Skeletal muscle cell (primary cell): ENCODE results near the gene TRPV3.
"Not testable (repeated sequence)": the region's sequence is repeated elsewhere in the genome, so short reads cannot be mapped to it uniquely, and the experiment has no call there.

Experiments
- DNase-seq: peaks from one replicate; pipeline ENCODE4 v3.0.0-alpha.2; 2010; ENCODE audit warnings: low read depth
- H3K4me3 ChIP-seq: 2 replicates; pipeline ENCODE4 v1.5.1; 2011; ENCODE audit warnings: low read depth, mild to moderate bottlenecking, control low read depth, low read length, moderate library complexity

TRPV3 gene

GRCh38 chr17:3529817-3530741, 27.5 kb downstream of the TRPV3 start:
- no peak for DNase-seq
- no peak overlapping the region for H3K4me3 ChIP-seq

GRCh38 chr17:3528880-3529511, 28.6 kb downstream of the TRPV3 start:
- H3K4me3 ChIP-seq, result no peak overlapping the region
- DNase-seq, result no peak

GRCh38 chr17:3528403-3528851, 29.2 kb downstream of the TRPV3 start:
- DNase-seq, result no peak
- no peak overlapping the region for H3K4me3 ChIP-seq

DNA sequence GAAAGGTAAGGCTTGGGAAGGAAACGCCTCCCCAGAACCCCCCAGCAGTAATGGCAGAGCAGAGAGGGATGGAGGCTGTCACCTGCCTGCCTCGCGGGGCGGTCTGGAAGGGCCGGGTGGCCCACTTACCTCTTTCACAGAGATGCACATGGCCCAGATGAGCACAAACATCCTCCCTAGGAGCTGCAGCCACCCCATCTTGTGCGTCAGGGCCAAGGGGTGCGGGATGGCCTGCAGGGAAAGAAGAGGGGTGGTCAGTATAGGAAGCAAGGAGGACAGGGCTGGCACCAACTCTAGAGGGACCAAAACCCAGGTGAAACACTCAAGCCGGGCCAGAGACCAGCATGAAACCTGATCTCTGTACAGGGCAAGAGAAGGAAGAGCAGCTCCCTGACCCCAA, 29.7 kb downstream of the TRPV3 start:
- H3K4me3 ChIP-seq, result no peak overlapping the region
- no peak for DNase-seq

DNA sequence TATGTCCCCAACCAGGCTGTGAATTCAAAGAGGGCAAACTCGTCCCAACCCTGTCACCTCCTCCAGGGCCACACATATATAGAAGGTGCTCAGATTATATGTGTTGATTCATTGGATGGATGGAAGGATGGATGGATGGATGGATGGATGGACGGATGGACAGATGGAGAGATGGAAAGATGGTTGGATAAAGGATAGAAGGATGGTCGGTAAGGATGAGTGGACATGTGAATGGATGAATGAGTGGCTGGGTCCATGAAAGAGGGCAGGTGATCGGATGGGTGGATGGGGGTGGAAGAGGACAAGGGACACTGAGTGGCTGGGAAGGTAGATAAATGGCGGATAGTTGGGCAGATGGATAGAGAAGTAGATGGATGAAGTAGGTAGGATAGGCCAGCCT, 30.1 kb downstream of the TRPV3 start:
- DNase-seq, result no peak
- H3K4me3 ChIP-seq, result no peak overlapping the region

DNA sequence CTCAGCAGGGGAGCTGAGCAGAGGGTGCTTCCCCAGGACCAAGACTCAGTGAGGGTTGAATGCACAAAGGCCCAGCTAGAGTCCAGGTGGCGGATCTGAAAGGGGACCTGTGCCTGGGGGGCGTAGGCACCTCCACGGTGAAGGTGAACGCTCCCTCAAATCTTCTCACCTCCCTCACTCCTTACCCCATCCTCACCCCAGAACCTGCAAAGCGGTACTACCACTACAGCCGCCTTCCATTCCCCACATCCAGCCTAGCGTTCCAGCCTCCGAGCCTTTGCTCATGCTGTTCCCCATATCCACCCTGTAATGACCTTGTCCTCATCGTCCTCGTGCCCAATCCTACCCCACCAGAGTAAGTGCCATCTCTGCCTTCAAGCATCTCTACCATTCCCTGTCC, 30.6 kb downstream of the TRPV3 start:
- DNase-seq, result no peak
- H3K4me3 ChIP-seq, result no peak overlapping the region

- no peak for DNase-seq
- H3K4me3 ChIP-seq, result no peak overlapping the region
These were observed 31.1 kb downstream of the TRPV3 start for GRCh38 chr17:3526491-3526890.

DNA sequence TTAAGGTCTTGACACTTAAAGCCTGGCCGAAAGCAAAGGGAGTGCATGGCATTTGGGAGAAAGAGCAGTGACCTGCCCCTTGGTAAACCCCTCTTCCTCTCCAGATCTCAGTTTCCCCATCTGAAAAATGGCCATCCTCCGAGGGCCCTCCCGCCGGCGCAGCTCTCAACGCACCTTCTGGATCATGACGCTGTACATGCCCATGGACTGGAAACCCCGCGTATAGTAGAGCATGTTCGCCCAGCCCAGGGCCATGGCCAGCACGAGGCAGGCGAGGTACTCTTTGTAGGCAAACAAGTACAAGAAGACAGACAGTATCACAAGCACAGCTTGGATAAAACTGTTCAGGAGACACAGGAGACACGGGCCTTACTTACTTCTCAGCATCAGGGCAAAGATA, 33.6 kb downstream of the TRPV3 start:
- no peak for DNase-seq

DNA sequence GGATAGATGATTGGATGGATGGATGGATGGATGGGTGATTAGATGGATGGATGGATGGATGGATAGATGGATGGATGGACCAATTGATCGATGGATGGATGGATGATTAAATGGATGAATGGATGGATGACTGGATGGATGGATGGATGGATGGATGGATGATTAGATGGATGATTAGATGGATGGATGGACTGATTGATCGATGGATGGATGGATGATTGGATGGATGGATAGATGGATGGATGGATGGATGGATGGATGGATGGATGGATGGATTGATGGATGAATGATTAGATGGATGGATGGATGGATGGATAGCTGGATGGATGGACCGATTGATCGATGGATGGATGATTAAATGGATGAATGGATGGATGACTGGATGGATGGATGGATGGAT, 38.1 kb downstream of the TRPV3 start:
- DNase-seq, result not testable (repeated sequence)

More for the DNA sequence above, 33.6 kb downstream of the TRPV3 start:
- H3K4me3 ChIP-seq, result no peak overlapping the region

GRCh38 chr17:3514873-3515272, 42.7 kb downstream of the TRPV3 start:
- no peak for DNase-seq
- H3K4me3 ChIP-seq, result no peak overlapping the region

More for the DNA sequence above, 38.1 kb downstream of the TRPV3 start:
- H3K4me3 ChIP-seq, result not testable (repeated sequence)

- not testable (repeated sequence) for DNase-seq, H3K4me3 ChIP-seq
These were observed 43.4 kb downstream of the TRPV3 start for GRCh38 chr17:3514167-3514566.

GRCh38 chr17:3513305-3514035, 44.1 kb downstream of the TRPV3 start:
- no peak overlapping the region for H3K4me3 ChIP-seq
- no peak for DNase-seq

GRCh38 chr17:3512505-3513171, 45.0 kb downstream of the TRPV3 start:
- DNase-seq, result no peak
- no peak overlapping the region for H3K4me3 ChIP-seq

DNA sequence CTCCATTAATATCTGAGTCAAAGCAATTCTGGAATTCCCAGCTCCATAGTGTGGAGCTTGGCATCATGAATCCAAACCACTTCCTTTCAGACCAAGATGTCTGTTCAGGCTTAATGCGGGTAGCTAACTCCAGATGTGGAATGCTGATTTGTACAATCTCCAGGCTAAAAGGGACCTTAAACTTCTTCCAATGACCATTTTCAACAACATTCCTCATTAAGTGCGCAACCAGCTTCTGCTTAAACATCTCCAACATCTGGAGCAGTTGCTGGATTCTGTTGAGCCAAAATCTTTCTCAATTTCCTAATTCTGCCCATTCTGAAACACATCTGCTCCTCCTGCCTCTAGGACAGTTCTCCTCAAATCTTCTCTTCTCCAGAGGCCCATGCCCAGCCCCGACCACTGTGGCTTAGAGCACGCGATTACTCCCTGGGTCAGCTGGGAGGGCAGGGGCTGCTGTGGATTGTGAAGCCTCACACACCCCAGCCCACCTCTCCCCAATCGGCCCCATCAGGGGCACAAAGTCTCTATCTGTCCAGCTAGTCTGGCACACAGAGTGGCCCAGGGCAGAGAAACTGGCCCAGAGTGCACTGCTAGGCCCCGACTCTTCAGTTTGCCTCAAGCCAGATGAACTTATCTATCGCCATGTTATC, 45.6 kb downstream of the TRPV3 start:
- H3K4me3 ChIP-seq, result no peak overlapping the region
- DNase-seq, result no peak

DNA sequence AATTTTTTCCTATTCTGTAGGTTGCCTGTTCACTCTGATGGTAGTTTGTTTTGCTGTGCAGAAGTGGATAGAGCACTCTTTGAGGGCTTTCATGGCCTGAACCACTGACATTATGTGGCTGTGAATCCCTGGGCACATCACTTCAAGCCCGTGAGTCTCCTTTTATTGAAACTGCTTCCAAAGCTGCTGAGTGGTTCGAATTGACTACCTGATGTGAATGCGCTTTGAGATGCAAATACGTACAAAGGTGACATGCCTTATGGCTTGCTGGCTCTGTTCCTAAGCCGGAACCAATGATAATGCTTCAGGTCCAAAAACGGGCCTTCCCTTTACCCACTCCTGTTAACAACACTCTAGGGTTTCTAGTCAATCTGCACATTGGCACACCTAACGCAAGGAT, 47.5 kb downstream of the TRPV3 start:
- H3K4me3 ChIP-seq, result no peak overlapping the region
- DNase-seq, result no peak

DNA sequence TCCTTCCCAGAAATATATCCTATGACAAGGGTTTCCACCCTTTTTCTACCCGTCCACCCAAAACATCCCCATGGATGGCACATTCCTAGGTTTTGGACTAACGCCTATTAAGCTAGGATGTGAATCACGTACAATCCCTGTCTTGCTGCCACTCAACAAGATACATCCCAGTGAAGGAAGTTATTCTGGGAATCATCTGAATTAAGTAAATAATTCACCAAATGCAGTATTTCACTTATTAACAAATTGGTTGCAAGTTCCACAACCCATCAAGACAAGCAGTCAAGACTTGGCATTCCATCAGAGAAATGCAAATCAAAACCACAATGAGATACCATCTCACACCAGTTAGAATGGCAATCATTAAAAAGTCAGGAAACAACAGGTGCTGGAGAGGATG, 49.7 kb downstream of the TRPV3 start:
- H3K4me3 ChIP-seq, result no peak overlapping the region
- DNase-seq, result no peak

- DNase-seq, result no peak
- no peak overlapping the region for H3K4me3 ChIP-seq
These were observed 50.5 kb downstream of the TRPV3 start for GRCh38 chr17:3507071-3507470.

GRCh38 chr17:3506054-3506453, 51.6 kb downstream of the TRPV3 start:
- no peak for DNase-seq
- no peak overlapping the region for H3K4me3 ChIP-seq

DNA sequence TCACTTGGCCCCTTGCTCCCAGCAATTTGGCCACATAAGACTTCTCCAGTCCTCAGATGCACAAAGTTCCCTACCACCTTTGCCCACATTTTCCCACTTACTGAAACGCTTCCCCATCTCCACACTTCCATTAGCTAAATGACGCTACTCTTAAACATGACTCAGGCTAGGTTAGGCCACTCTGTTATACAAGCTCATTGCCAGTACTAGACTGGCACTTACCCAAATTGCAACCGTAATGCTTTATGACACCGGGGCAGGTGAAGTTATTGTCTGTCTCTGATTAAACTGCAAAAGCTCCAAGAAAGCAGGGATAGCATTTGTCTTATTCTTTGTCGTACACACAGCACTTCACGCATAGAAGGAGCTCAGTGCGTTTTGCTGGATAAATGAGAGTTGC, 52.6 kb downstream of the TRPV3 start:
- no peak for DNase-seq
- H3K4me3 ChIP-seq, result no peak overlapping the region
